GM10847 (cell line): Measurements from ENCODE around the gene STRADB.

Experiments used
- POLR2A ChIP-seq: IDR thresholded peaks from 2 replicates; pipeline ENCODE4 v1.6.1; 2011; ENCODE audit not compliant: insufficient read length; ENCODE audit errors: extremely low read depth

The STRADB gene

GRCh38 chr2:201452058-201452921, 750 bp downstream of the STRADB start:
- no peak for TF ChIP-seq POLR2A

DNA sequence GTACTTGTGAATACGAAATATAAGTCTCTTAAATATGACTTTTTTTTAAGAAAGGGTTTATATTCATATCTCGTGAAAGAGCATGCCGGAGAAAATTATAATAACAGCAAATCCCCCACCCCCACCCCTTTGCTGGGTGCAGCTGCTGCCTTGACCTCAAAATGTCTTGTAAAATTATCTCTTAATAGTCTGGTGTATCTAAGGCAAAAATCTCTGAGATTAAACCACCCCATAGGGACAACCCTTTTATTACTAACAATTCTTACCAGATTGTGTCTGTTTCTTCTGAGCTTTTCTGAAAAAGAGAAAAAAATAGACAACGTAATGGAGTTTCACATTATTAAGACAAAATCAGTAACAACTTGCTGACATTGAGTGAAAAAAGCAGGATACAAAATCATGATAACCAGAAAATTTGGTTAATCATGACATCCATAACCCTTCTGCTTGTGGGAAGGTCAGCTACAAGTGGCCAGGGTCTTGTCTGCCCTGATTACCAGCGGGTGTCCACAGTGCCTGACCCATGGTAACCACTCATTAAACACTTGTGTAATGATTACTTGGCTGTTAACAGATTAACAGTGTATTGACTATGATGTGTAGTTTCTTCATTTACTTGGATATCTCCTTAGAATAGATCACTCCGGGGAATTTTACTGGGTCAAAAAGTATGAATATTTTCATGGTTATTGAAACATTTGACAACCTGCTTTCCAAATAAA, 1.5 kb downstream of the STRADB start:
- no peak for TF ChIP-seq POLR2A

GRCh38 chr2:201458381-201458780, 6.8 kb downstream of the STRADB start:
- TF ChIP-seq POLR2A = no peak

- TF ChIP-seq POLR2A = no peak
Measured at GRCh38 chr2:201460532-201460931, 9.0 kb downstream of the STRADB start.

DNA sequence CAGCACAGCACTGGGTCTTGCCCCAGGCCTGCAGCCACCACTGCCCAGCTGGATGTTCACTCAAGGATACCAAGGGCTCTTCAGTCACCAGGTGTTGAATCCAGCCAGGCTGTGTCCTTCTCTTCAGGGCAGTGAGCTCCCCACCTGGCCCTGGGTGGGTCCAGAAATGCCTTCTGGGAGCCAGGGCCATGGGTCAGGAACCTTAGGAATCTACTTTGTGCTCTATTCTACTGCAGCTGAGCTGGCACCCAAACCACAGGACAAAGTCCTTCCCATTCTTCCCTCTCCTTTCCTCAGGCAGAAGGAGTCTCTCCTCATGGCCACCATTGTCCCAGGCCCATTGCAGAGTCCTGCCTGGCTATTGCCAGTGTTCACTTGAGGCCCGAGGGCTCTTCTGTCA, 13.0 kb downstream of the STRADB start:
- TF ChIP-seq POLR2A = no peak

DNA sequence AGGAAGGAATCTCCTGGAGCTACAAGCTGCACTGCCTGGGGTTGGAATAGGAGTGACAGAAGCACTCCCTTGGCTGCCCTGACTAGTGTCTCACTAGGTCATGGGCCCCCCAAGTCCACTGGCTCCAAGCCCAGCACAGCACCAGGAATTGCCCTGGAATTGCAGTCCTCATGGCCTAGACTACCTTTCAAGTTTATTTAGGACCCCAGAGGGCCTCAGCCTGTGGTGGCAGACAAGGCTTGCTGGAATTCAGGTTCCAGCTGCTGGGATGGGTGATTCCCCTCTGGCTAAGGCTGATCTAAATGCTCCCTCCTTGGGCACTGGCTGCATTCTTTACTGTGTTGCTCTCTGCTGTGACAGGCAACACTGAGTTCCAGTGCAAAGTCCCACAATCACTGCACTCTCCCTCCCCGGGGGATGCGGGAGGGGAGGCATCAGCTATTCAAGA, 14.0 kb downstream of the STRADB start:
- no peak for TF ChIP-seq POLR2A

DNA sequence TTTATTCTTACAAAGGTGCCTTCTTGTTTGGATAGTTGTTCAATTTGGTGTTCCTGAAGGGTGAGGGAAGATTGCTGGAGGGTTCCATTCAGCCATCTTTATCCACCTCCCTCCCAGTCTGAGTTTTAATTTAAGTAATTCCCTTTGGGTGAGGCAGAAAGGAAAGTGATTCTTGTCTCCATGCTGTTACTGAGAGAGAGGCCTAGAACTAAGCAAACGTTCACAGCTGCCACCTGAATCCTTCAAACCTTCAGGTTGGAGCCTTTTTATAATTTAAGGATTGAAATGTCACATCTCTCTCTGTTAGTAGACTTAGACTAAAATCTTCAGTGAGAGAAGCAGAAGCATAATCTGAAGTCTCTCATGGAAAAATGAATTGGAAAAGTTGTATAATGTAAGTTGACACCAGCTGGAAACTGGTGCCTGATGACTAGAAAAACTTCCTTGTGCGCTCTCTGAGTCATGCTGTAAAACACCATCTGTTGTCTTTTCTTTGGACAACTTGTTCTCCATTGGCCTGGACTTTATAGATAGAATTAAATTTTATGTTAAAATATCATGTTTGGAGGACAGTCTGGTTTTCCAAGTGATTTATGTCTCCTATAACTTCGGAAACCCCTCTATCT, 14.6 kb downstream of the STRADB start:
- TF ChIP-seq POLR2A = no peak

DNA sequence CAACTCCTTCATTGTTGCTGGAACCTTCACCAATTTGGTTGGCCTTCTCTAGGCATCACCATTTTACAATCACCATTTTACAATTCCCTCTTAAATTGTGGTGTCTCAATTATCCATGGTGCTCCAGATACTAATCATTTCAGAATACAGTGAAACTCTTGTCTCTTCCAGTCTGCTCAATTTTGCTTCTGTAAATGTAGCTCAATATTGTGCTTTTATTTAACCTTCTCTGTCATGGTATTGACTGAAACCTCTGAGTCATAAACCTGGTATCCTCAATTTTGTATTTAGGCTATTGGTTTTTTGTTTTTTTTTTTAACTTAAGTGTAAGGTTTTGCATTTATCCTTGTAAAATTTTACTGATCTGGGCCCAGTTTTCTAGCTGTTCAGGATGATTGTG, 16.1 kb downstream of the STRADB start:
- no peak for TF ChIP-seq POLR2A

DNA sequence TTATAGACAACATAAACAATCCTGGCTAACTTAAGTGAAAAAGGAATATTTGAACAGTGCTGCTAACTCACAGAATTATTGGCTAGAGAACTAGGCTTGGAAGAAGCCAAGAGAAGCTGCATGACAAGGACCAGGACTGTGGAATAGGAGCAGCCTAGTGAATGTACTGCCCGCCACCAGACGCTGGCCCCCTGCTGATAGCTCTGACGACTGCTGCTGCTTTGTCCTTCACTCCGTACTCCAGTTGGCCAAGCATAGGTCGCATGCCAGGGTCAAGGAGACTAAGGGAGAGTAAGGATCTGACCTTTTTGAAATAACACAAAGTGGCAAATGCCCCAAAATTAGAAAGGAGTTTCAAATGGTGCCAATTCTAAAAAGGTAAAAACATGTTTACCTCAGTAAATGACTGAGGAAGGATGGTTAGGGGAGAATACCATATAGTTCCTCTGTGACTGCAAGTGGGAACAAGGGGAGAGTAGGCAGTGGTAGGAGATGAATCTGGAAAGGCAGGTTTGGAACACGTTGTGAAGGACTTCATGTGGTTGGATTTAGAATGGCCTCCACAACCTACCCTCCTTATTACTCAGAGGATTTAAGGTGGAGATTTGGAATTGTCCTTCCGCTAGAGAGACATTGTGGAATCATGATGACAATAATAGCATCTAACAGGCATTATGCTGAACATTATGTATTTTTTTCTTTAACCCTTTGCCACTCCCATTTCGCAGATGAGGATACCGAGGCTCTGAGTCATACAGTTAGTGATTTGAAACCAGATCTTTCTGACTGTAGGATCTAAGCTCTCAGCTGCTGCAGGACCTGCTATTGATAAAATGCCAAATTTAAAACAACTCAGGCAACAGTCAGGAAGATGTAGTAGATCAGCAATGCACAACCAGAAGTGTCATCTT, 19.5 kb downstream of the STRADB start:
- no peak for TF ChIP-seq POLR2A

DNA sequence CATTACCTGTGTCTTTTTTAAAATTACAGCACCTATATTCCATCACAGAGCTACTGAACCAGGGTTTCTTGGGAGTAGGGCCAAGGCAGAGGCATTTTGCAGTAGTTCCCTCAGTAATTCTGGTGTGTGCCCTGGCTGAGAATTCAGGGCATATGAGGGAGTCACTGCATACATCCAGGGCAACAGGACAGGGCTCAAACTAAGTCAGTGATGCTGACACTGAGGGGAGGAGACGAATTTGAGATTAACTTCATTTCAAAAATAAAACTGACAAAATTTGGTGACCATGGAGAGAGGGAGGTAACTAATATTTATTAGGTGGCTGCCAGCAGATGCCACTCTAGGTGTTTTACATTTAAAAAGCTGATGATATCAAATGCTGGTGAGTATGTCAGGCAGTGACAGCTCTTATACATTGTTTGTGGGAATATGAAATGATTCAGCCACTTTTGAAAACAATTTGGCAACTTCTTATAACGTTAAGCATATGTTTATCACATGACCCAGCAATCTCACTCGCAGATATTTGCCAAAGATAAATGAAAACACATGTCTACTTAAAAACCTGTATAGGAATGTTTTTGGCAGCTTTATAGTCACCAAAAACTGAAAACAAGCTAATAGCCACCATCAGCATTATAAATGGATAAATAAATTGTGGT, 20.3 kb downstream of the STRADB start:
- no peak for TF ChIP-seq POLR2A

DNA sequence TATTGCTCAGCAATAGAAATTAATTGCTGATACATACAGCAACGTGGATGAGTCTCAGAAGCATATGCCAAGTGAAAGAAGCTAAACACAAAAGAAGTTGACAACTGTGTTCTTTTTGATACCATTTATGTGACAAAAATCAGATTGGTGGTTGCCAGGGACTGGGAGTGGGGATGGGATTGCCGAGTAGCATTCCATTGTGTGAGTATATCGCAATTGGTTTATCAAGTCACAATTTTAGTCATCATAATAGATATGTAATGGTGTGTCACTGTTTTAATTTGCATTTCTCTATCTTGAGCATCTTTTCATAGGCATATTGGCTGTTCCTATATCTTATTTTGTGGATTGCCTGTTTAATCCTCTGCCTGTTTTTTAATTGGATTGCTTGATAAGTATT, 20.9 kb downstream of the STRADB start:
- TF ChIP-seq POLR2A = no peak

DNA sequence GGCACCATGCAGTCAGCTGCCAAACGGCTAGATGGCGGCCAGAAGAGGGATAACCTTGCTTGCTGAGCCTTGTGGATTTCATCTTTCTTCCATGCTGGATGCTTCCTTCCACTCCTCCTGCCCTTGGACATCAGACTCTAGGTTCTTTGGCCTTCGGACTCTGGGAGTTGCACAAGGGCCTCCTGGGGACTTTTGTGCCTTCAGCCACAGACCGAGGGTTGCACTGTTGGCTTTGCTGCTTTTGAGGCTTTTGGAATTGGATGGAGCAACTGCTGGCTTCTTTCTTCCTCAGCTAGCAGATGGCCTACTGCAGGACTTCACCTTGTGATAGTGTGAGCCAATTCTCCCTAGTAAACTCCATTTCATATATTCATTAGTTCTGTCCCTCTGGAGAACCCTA, 31.0 kb downstream of the STRADB start:
- TF ChIP-seq POLR2A = no peak

DNA sequence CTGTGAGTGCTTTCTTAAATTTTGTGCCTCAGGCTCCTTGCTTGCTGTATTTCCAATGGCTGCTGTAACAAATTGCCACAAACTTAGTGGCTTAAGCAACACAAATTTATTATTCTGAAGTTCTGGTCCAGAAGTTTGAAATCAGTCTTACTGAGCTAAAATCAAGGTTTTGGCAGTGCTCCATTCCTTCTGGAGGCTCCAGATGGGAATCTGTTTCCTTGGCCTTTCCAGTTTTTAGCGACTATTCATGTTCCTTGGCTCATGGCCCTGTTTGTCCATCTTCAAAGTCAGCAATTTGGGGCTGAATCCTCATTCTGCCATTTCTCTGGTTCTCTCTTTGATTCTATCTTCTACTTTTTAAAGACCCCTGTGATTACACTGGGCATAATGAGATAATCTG, 31.8 kb downstream of the STRADB start:
- no peak for TF ChIP-seq POLR2A

DNA sequence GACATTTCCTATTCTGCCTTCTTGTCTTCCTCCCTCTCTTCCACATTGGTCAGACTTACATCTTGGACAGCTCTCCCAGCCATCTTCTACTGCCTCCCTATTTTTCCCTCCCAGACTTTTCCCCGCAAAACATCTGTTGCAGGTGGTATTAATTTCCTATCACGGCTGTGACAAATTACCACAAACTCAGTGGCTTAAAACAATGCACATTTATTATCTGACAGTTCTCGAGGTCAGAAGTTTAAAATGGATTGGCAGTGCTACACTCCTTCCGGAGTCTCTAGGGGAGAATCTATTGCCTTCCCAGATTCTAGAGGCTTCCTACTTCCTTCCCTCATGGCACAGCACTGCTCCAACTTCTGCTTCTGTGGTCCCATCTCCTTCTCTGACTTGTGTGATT, 33.3 kb downstream of the STRADB start:
- TF ChIP-seq POLR2A = no peak
